ENCODE measurements around the gene ARL4C.

DNA sequence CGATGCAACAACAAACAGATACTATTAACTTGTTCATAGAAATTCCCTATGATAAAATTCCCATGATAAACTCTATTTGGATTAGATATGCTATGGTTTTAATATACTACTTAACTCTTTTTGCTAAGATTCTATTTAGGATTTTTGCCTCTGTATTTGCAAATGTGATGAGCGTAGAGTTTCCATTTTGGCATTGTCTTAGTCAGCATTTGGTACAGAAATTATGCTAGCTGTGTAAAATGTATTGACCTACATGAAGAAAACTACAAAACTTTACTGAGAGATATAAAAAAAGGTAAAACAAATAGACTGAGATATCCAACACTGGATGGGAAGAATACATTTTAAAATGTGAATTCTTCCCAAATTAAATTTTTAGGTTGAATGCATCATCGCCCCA lies 29.8 kb upstream of the ARL4C start:
- TF ChIP-seq, protein P1, sequence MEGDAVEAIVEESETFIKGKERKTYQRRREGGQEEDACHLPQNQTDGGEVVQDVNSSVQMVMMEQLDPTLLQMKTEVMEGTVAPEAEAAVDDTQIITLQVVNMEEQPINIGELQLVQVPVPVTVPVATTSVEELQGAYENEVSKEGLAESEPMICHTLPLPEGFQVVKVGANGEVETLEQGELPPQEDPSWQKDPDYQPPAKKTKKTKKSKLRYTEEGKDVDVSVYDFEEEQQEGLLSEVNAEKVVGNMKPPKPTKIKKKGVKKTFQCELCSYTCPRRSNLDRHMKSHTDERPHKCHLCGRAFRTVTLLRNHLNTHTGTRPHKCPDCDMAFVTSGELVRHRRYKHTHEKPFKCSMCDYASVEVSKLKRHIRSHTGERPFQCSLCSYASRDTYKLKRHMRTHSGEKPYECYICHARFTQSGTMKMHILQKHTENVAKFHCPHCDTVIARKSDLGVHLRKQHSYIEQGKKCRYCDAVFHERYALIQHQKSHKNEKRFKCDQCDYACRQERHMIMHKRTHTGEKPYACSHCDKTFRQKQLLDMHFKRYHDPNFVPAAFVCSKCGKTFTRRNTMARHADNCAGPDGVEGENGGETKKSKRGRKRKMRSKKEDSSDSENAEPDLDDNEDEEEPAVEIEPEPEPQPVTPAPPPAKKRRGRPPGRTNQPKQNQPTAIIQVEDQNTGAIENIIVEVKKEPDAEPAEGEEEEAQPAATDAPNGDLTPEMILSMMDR (conservative IDR thresholded peaks at IDR 0.05 in 1 of 2, IDR thresholded peaks at IDR 0.05 in 1 of 2; ENCODE audit: extremely low read depth in 1 of 2, insufficient read depth in 1 of 2, low read depth in 1 of 2, low read length in 2 of 2): no peak
- TF ChIP-seq EZH2 (IDR thresholded peaks at IDR 0.05; ENCODE audit: borderline replicate concordance, low read length): no peak

Data from mammary epithelial cell (primary cell).